ENCODE results near the gene DOLPP1. TPM values are rescaled to one million over a fixed set of nuclear protein-coding genes. Genes with fewer than 3 reads are reported as not detected.

The DOLPP1 gene
- total and polyA plus RNA-seq, 2 of the 8 experiments (the other 6 are each of a cell fraction or from before 2014, with no cell fraction given): 36.0 to 45.3 TPM

- H4K91ac ChIP-seq (replicated peaks; ENCODE audit: insufficient read length, low read length): no peak overlapping the region
- no peaks in the 10 kb centered on the region for H3K23me2 ChIP-seq (ENCODE audit: low read depth, low read length)
- H3K27ac ChIP-seq (ENCODE audit: low read depth, low read length): no peak overlapping the region
- no peaks in the 10 kb centered on the region for H3K79me1 ChIP-seq (ENCODE audit: low read depth, low read length)
- ChIA-PET CTCF (ENCODE audit: partially characterized antibody) (interaction anchor here (0.6 to 2.0 kb wide), 10 partner anchors 9 to 510 kb away, joined by 3 to 12 read pairs (median 4); no protein-coding TSS in a partner anchor), POLR2A (ENCODE audit: partially characterized antibody) (interaction anchor here (0.6 to 1.0 kb wide), 2 partner anchors 11 to 65 kb away, joined by 3 read pairs; no protein-coding TSS in a partner anchor)
- H3K4me3 ChIP-seq (ENCODE audit: extremely low read depth in 1 of 4, insufficient read depth in 2 of 4, low read depth in 3 of 4, low read length in 4 of 4): no peak overlapping the region
- H3K36me3 ChIP-seq (ENCODE audit: control insufficient read depth in 2 of 4, insufficient read depth in 4 of 4, low read length in 3 of 4): no peaks in the 10 kb centered on the region
- H2AFZ ChIP-seq (ENCODE audit: low read length): no peak overlapping the region
- no peak overlapping the region for H2BK15ac ChIP-seq (ENCODE audit: low read length)
- H3K79me2 ChIP-seq (ENCODE audit: control insufficient read depth in 1 of 2, insufficient read depth in 2 of 2, low read length in 2 of 2): no peaks in the 10 kb centered on the region
- no peak overlapping the region for H2BK12ac ChIP-seq (ENCODE audit: low read depth, low read length)
- H4K5ac ChIP-seq (ENCODE audit: insufficient read length, low read depth, low read length): no peak overlapping the region
- peaks cover 0 to 6% (median 4%) of the 10 kb centered on the region in 4 experiments; a peak in 4 of 7 replicates for H3K27me3 ChIP-seq (replicated peaks in 1 of 4; ENCODE audit: control insufficient read depth in 3 of 4, extremely low read depth in 1 of 4, insufficient read depth in 3 of 4, low read length in 3 of 4)
- H4K20me1 ChIP-seq (replicated peaks in 1 of 2; ENCODE audit: control insufficient read depth in 1 of 2, insufficient read depth in 2 of 2, low read length in 2 of 2): no peaks in the 10 kb centered on the region
- no peak overlapping the region for H3K56ac ChIP-seq (replicated peaks; ENCODE audit: insufficient read length, low read depth, low read length)
- no peaks in the 10 kb centered on the region for H3K9me3 ChIP-seq (ENCODE audit: insufficient read depth in 2 of 2, low read depth in 1 of 2, low read length in 1 of 2)
- no peak overlapping the region for H3K23ac ChIP-seq (ENCODE audit: insufficient read length)
- no peak overlapping the region for H4K8ac ChIP-seq (ENCODE audit: extremely low read depth, insufficient read depth, low read length)
- no peak overlapping the region for H2BK120ac ChIP-seq (replicated peaks; ENCODE audit: low read depth, low read length)
- H3K9ac ChIP-seq (replicated peaks in 1 of 4; ENCODE audit: extremely low read depth in 1 of 4, low read depth in 3 of 4, low read length in 3 of 4): no peak overlapping the region
- no peak overlapping the region for H2AK5ac ChIP-seq (ENCODE audit: low read depth, low read length)
- peaks cover 0 to 5% (median 1%) of the 10 kb centered on the region in 4 experiments; a peak in 2 of 7 replicates for H3K4me1 ChIP-seq (replicated peaks in 1 of 4; ENCODE audit: control insufficient read depth in 3 of 4, insufficient read depth in 4 of 4, low read length in 3 of 4)
- FAIRE-seq (no peak), DNase-seq (ENCODE audit: low read depth in 1 of 2, low spot score in 2 of 2) (no peak)
- H2BK5ac ChIP-seq (ENCODE audit: low read depth, low read length): no peak overlapping the region
- H2BK20ac ChIP-seq (ENCODE audit: low read length): no peak overlapping the region
- H3K4me2 ChIP-seq (ENCODE audit: insufficient read depth in 1 of 2, low read depth in 2 of 2, low read length in 2 of 2): no peak overlapping the region
- 78% methylated on average over 4 of the region's 4 CpGs; no CpG with 5 or more reads in 1 of the 2 experiments for WGBS, 2 experiments (ENCODE audit: extremely low coverage in 1 of 2, insufficient coverage in 1 of 2, insufficient read length in 1 of 2, insufficient replicate concordance in 2 of 2, low coverage in 1 of 2, low lambda C conversion rate in 2 of 2, missing lambda C conversion rate in 1 of 2)
- no peak overlapping the region for H3K14ac ChIP-seq (ENCODE audit: insufficient read length)
- H3K4ac ChIP-seq (replicated peaks; ENCODE audit: insufficient read length, low read depth, low read length): no peak overlapping the region
- no peak overlapping the region for H3K18ac ChIP-seq (ENCODE audit: extremely low read depth, low read length)
- TF ChIP-seq ATF3 (IDR thresholded peaks at IDR 0.05; ENCODE audit: insufficient read depth, low read depth, low read length): no peak
- TF ChIP-seq TAF7 (optimal IDR thresholded peaks at IDR 0.05; ENCODE audit: borderline replicate concordance, low read depth, low read length): no peak
- no peak for TF ChIP-seq POU5F1 (IDR thresholded peaks at IDR 0.05; ENCODE audit: low read depth, low read length)
- TF ChIP-seq HDAC2 (IDR thresholded peaks at IDR 0.05; ENCODE audit: borderline replicate concordance in 1 of 2, low read depth in 2 of 2, low read length in 2 of 2): no peak
- no peak for TF ChIP-seq SP2 (IDR thresholded peaks at IDR 0.05; ENCODE audit: low read length)
- no peak for TF ChIP-seq BRCA1 (IDR thresholded peaks at IDR 0.05; ENCODE audit: low read depth, low read length)
- TF ChIP-seq RXRA (IDR thresholded peaks at IDR 0.05; ENCODE audit: insufficient read depth, low read depth, low read length): no peak
- no peak for TF ChIP-seq NANOG (IDR thresholded peaks at IDR 0.05; ENCODE audit: insufficient read depth, low read depth, low read length, poor library complexity, severe bottlenecking)
- no peak for TF ChIP-seq CREB1 (IDR thresholded peaks at IDR 0.05)
- TF ChIP-seq RFX5 (IDR thresholded peaks at IDR 0.05; ENCODE audit: borderline replicate concordance, low read depth, low read length): no peak
- TF ChIP-seq MAFK (IDR thresholded peaks at IDR 0.05; ENCODE audit: low read depth, low read length): no peak
- TF ChIP-seq PHF8 (conservative IDR thresholded peaks at IDR 0.05; ENCODE audit: low read depth, low read length): no peak
Measured at GRCh38 chr9:129103595-129103965, 22.7 kb downstream of the DOLPP1 start.

All from H1 (cell line).